Heart left ventricle (tissue), 16 donors: ENCODE results near the gene MEGF8. TPM values are rescaled to one million over a fixed set of nuclear protein-coding genes. Genes with fewer than 3 reads are reported as not detected.

Experiments
- ATAC-seq, 4 donors: fragments of 200-7000 bp; cut with Tn5 transposase; one replicate each; pipeline ENCODE4 v1.9.1; 2020 to 2022; ENCODE audit warnings: moderate library complexity in 4 of 4, mild to moderate bottlenecking in 3 of 4, moderate number of reproducible peaks in 1 of 4
- DNase-seq, 5 donors: peaks; one replicate each; pipeline ENCODE4 v3.0.0-alpha.2; 2020
- H3K27ac ChIP-seq, 12 donors: fragments of 200-600 bp; sonication (generic) in 4 of 12; one replicate each; pipeline versions ENCODE4 v1.5.0 to v1.8.0; 2016 to 2022; ENCODE audit warnings: mild to moderate bottlenecking in 2 of 12
- H3K27me3 ChIP-seq, 9 donors: fragments of 200-600 bp; sonication (generic) in 2 of 9; one replicate each; pipeline versions ENCODE4 v1.5.1 to v1.8.0; 2016 to 2022; ENCODE audit warnings: mild to moderate bottlenecking in 3 of 9
- H3K36me3 ChIP-seq, 9 donors: fragments of 200-600 bp; sonication (generic) in 2 of 9; one replicate each; pipeline versions ENCODE4 v1.5.0 to v1.8.0; 2018 to 2022; ENCODE audit warnings: mild to moderate bottlenecking in 2 of 9
- H3K4me1 ChIP-seq, 12 donors: fragments of 200-600 bp; sonication (generic) in 4 of 12; one replicate each; pipeline versions ENCODE4 v1.5.0 to v1.8.0; 2016 to 2022; ENCODE audit warnings: mild to moderate bottlenecking in 3 of 12
- H3K4me3 ChIP-seq, 12 donors: fragments of 200-600 bp; sonication (generic) in 4 of 12; one replicate each; pipeline versions ENCODE4 v1.5.0 to v1.8.0; 2017 to 2022; ENCODE audit warnings: mild to moderate bottlenecking in 9 of 12, moderate library complexity in 4 of 12
- H3K9me3 ChIP-seq, 12 donors: fragments of 200-600 bp; sonication (generic) in 4 of 12; one replicate each; pipeline versions ENCODE4 v1.5.0 to v1.8.0; 2016 to 2022; ENCODE audit warnings: mild to moderate bottlenecking in 1 of 12
- POLR2A ChIP-seq, 2 donors: fragments of 450-650 bp; IDR thresholded peaks; one replicate each; pipeline ENCODE4 v1.6.1; 2017; ENCODE audit warnings: antibody characterized with exemption in 2 of 2, mild to moderate bottlenecking in 2 of 2, moderate library complexity in 2 of 2
- WGBS, 4 donors: extraction: QIAGEN DNeasy Blood & Tissue Kit in 2 of 4; methylation state at CpG; one replicate each; pipeline versions ENCODE4 v1.1.5 to v1.1.7; 2013 to 2018; 5-methylcytosine and 5-hydroxymethylcytosine counted together
- intact Hi-C, 10 donors: fragments of 100-400 bp; cut with DNase I; formaldehyde crosslinking; loops; one replicate each; pipeline versions ENCODE4 v1.11.1 to v1.14.2; 2022
- microRNA-seq, 4 donors: library from miRNA; unstranded; fragments of <30 nt; microRNA quantifications; one replicate each; pipeline versions ENCODE4 to v1.2.0, GENCODE V29; 2017 to 2020
- polyA plus RNA-seq, 2 donors: library from polyadenylated mRNA; stranded (reverse); fragments of 200-250 nt; gene quantifications; one replicate each; pipeline ENCODE4 v1.2.3, GENCODE V29; 2013
- total RNA-seq, 9 donors: library from RNA; depleted of rRNA in 2 of 9; stranded (reverse); fragments of >200 nt in 2 of 9; fragmentation: NEBNext Ultra II Directional in 3 of 9; extraction: Animal tissue kit (Norgen Biotek cat#: 25700) in 3 of 9; gene quantifications; one replicate each; pipeline versions ENCODE4 v1.1.0 to v1.2.4, GENCODE V29; 2016 to 2023
- donor health status: ischemic (EF 13 %, LVEDD 7.1; RV severe dilation, severe dysfunction).
- donor health status: healthy with polysubstance abuse.
- donor health status: DM: no; HTN: yes; CAD: no.
- donor health status: DM: no; HTN: no; CAD: no.
- donor health status: ischemic (EF 25% LVEDD 6.9; RV normal size, moderate dysfunction).
- donor health status: ischemic (EF 25% LVEDD 5.7; RV mildly dilated, moderate dysfunction).
- donor health status: healthy.
- donor health status: DM: yes; HTN: yes; CAD: no.
- donor health status: ischemic (EF 35%, LVEDD 5.7; RV mildly dilated, moderate dysfunction).
- donor health status: nonischemic (EF 11% LVEDD 7.7; RV severe dilation, severe dysfunction).
- donor health status: DM: yes; HTN: yes; CAD: no.
- donor health status: PGD.
- donor health status: ischemic (EF 29% LVEDD 5.4; RV normal size, mild dysfunction).
- donor health status: nonischemic (EF 23%, LVEDD 6.1; RV moderate dilation, normal function).

Gene MEGF8
- total and polyA plus RNA-seq, 11 donors = 22.8 to 50.4 (median 32.8) TPM

GRCh38 chr19:42427313-42427712 lies 101.9 kb downstream of the MEGF8 start, which contains the start of gene LIPE:
LIPE (minus strand) TSS chr19:42427388; CDS start chr19:42427149, 239 bp downstream.
- Histone ChIP-seq H3K4me1 (peaks cover 0 to 36% (median 20%) of the 10 kb centered on the region in 12 donors), H3K27ac (peak within 1 kb of the TSS in 4 of 12 donors; percentile 24 to 35 (median 28)), H3K4me3 (no peak within 1 kb of the TSS), H3K27me3 (peaks cover 0 to 10% (median 0%) of the 10 kb centered on the region in 9 donors), H3K36me3 (no peaks in the 10 kb centered on the region), H3K9me3 (no peaks in the 10 kb centered on the region)
- 49 to 63% (median 55%) methylated on average over 4 of the region's 4 CpGs for WGBS, 4 donors
- no peak for DNase-seq
- intact Hi-C loops = loop anchor here in 2 of 10 donors (10.0 kb wide), 1 partner anchor 183 kb away; the partner anchor contains the start of gene GSK3A (in 2 of the 2)
- TF ChIP-seq POLR2A (IDR thresholded peaks at IDR 0.05) = no peak
- ATAC-seq = no peak

Small RNA genes within 50 kb of the gene (microRNA-seq; reads per million reads assigned to microRNA genes)
- gene MIR8077 = 0 reads per million in 4 donors

Other genes with a start within 250 kb of the MEGF8 start
- gene ZNF574, start 249.5 kb upstream of the MEGF8 start, total RNA-seq = 10 to 100 TPM in 3 of 9 donors, 1 to 10 TPM in 6; 6.3 to 17.7 (median 8.8) TPM
- gene ZNF574, start 249.5 kb upstream of the MEGF8 start, polyA plus RNA-seq = 1 to 10 TPM; 5.1 to 6.9 TPM
- gene POU2F2, start 193.2 kb upstream of the MEGF8 start, total RNA-seq = 10 to 100 TPM in 1 of 9 donors, 1 to 10 TPM in 1, under 1 TPM in 7; 0.16 to 10.1 (median 0.50) TPM
- gene POU2F2, start 193.2 kb upstream of the MEGF8 start, polyA plus RNA-seq = under 1 TPM; 0.61 to 0.69 TPM
- 10 to 100 TPM; 11.1 to 24.1 (median 17.2) TPM for gene DEDD2, start 108.0 kb upstream of the MEGF8 start, total RNA-seq
- 10 to 100 TPM; 12.6 to 18.3 TPM for gene DEDD2, start 108.0 kb upstream of the MEGF8 start, polyA plus RNA-seq
- 1 to 10 TPM; 3.9 to 7.2 (median 5.8) TPM for gene ZNF526, start 105.3 kb upstream of the MEGF8 start, total RNA-seq
- 1 to 10 TPM; 3.3 to 5.4 TPM for gene ZNF526, start 105.3 kb upstream of the MEGF8 start, polyA plus RNA-seq
- gene GSK3A, start 83.0 kb upstream of the MEGF8 start, total RNA-seq = 10 to 100 TPM; 22.5 to 46.9 (median 36.8) TPM
- gene GSK3A, start 83.0 kb upstream of the MEGF8 start, polyA plus RNA-seq = 10 to 100 TPM; 51.6 to 76.5 TPM
- gene ERF, start 70.5 kb upstream of the MEGF8 start, total RNA-seq = 10 to 100 TPM; 26.1 to 49.7 (median 35.5) TPM
- 10 to 100 TPM; 31.9 to 45.4 TPM for gene ERF, start 70.5 kb upstream of the MEGF8 start, polyA plus RNA-seq
- gene CIC, start 56.4 kb upstream of the MEGF8 start, total RNA-seq = 10 to 100 TPM; 25.5 to 54.8 (median 35.8) TPM
- gene CIC, start 56.4 kb upstream of the MEGF8 start, polyA plus RNA-seq = 10 to 100 TPM; 27.1 to 27.5 TPM
- gene PRR19, start 23.5 kb upstream of the MEGF8 start, total RNA-seq = under 1 TPM in 3 of 9 donors, not detected in 6; 0.16 to 0.53 (median 0.40) TPM
- gene PRR19, start 23.5 kb upstream of the MEGF8 start, polyA plus RNA-seq = under 1 TPM in 1 of 2 donors, not detected in 1; 0.17 TPM
- gene PAFAH1B3, start 23.0 kb upstream of the MEGF8 start, total RNA-seq = 1 to 10 TPM; 1.8 to 9.4 (median 2.5) TPM
- 1 to 10 TPM; 4.9 to 9.5 TPM for gene PAFAH1B3, start 23.0 kb upstream of the MEGF8 start, polyA plus RNA-seq
- gene TMEM145, start 12.3 kb upstream of the MEGF8 start, total RNA-seq = under 1 TPM in 2 of 9 donors, not detected in 7; 0.16 to 0.27 TPM
- under 1 TPM; 0.11 to 0.18 TPM for gene TMEM145, start 12.3 kb upstream of the MEGF8 start, polyA plus RNA-seq
- gene CNFN, start 64.7 kb downstream of the MEGF8 start, total RNA-seq = 1 to 10 TPM in 1 of 9 donors, under 1 TPM in 3, not detected in 5; 0.62 to 1.4 (median 0.94) TPM
- gene CNFN, start 64.7 kb downstream of the MEGF8 start, polyA plus RNA-seq = 1 to 10 TPM; 1.3 to 2.9 TPM
- 100 to 1,000 TPM in 1 of 9 donors, 10 to 100 TPM in 8; 34.7 to 111 (median 57.3) TPM for gene LIPE, start 101.8 kb downstream of the MEGF8 start, total RNA-seq
- 10 to 100 TPM; 47.1 to 67.1 TPM for gene LIPE, start 101.8 kb downstream of the MEGF8 start, polyA plus RNA-seq
- not detected for gene CXCL17, start 117.3 kb downstream of the MEGF8 start, total RNA-seq
- gene CXCL17, start 117.3 kb downstream of the MEGF8 start, polyA plus RNA-seq = not detected
- gene CEACAM1, start 202.8 kb downstream of the MEGF8 start, total RNA-seq = 1 to 10 TPM; 1.3 to 8.3 (median 2.5) TPM
- gene CEACAM1, start 202.8 kb downstream of the MEGF8 start, polyA plus RNA-seq = 1 to 10 TPM; 1.6 to 2.1 TPM